ENCODE results near the gene BIRC3.

DNA sequence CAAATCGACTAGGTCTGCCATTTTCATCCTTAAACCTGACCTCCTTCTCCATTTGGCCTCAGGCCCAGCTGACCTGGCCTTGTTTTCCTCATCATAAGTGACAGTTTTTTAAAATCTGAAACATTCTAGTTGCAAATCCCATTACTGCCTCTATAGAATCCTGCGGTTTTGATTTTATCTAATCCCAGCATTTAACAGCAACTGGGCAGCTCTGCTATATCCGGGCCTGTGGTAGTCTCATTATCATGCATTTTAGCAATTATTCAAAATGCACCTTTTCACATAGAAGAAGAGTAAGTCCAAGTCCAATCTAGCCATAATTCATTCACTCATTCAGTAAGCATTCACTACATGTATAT lies 28.6 kb upstream of the BIRC3 start:
- TF ChIP-seq MAFK (IDR thresholded peaks at IDR 0.05; ENCODE audit: low read depth, low read length) (no peak), POLR2A (IDR thresholded peaks at IDR 0.05; ENCODE audit: low read depth, low read length) (no peak), RAD21 (IDR thresholded peaks at IDR 0.05; ENCODE audit: low read length) (no peak), MXI1 (IDR thresholded peaks at IDR 0.05; ENCODE audit: borderline replicate concordance, low read depth, low read length) (no peak), SMC3 (IDR thresholded peaks at IDR 0.05; ENCODE audit: low read depth, low read length) (no peak), RFX5 (IDR thresholded peaks at IDR 0.05; ENCODE audit: low read depth, low read length) (no peak), CEBPB (IDR thresholded peaks at IDR 0.05; ENCODE audit: low read depth, low read length) (no peak)
- TF ChIP-seq, protein P1, sequence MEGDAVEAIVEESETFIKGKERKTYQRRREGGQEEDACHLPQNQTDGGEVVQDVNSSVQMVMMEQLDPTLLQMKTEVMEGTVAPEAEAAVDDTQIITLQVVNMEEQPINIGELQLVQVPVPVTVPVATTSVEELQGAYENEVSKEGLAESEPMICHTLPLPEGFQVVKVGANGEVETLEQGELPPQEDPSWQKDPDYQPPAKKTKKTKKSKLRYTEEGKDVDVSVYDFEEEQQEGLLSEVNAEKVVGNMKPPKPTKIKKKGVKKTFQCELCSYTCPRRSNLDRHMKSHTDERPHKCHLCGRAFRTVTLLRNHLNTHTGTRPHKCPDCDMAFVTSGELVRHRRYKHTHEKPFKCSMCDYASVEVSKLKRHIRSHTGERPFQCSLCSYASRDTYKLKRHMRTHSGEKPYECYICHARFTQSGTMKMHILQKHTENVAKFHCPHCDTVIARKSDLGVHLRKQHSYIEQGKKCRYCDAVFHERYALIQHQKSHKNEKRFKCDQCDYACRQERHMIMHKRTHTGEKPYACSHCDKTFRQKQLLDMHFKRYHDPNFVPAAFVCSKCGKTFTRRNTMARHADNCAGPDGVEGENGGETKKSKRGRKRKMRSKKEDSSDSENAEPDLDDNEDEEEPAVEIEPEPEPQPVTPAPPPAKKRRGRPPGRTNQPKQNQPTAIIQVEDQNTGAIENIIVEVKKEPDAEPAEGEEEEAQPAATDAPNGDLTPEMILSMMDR (conservative IDR thresholded peaks at IDR 0.05; ENCODE audit: low read depth, low read length), result no peak
- TF ChIP-seq, protein P2, sequence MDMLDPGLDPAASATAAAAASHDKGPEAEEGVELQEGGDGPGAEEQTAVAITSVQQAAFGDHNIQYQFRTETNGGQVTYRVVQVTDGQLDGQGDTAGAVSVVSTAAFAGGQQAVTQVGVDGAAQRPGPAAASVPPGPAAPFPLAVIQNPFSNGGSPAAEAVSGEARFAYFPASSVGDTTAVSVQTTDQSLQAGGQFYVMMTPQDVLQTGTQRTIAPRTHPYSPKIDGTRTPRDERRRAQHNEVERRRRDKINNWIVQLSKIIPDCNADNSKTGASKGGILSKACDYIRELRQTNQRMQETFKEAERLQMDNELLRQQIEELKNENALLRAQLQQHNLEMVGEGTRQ (IDR thresholded peaks at IDR 0.05; ENCODE audit: low read depth, low read length), result no peak
- TF ChIP-seq, protein P3, sequence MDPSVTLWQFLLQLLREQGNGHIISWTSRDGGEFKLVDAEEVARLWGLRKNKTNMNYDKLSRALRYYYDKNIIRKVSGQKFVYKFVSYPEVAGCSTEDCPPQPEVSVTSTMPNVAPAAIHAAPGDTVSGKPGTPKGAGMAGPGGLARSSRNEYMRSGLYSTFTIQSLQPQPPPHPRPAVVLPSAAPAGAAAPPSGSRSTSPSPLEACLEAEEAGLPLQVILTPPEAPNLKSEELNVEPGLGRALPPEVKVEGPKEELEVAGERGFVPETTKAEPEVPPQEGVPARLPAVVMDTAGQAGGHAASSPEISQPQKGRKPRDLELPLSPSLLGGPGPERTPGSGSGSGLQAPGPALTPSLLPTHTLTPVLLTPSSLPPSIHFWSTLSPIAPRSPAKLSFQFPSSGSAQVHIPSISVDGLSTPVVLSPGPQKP (IDR thresholded peaks at IDR 0.05; ENCODE audit: borderline replicate concordance, low read depth, low read length), result no peak

Data from IMR-90 (cell line).